SK-N-SH (cell line): ENCODE data around the gene EXPH5. TPM values are rescaled to one million over a fixed set of nuclear protein-coding genes. Genes with fewer than 3 reads are reported as not detected.

Experiments
- CTCF ChIA-PET: fragments of 300-600, 350-600 bp; formaldehyde crosslinking; extraction: SDS; loops from one replicate; lab custom pipeline; 2021; lab: Yijun Ruan, JAX
- POLR2A ChIA-PET: fragments of 350-600 bp; sonication (Branson Sonifier 250); formaldehyde crosslinking; extraction: SDS; loops from one replicate; lab custom pipeline; 2020; ENCODE audit warnings: antibody characterized with exemption, inconsistent platforms; lab: Yijun Ruan, JAX
- DNase-seq: peaks from one replicate; pipeline ENCODE4 v3.0.0; 2012
- H2AFZ ChIP-seq: fragments of 200-600 bp; sonication (generic); 2 replicates; pipeline ENCODE4 v1.8.1; 2016; ENCODE audit warnings: antibody characterized with exemption, mild to moderate bottlenecking, low read depth
- H3F3A ChIP-seq: fragments of 200-600 bp; sonication (generic); replicated peaks from 2 replicates; pipeline ENCODE3; 2016; ENCODE audit warnings: antibody characterized with exemption, mild to moderate bottlenecking; ENCODE audit not compliant: insufficient read depth
- H3K27ac ChIP-seq, 2 experiments: fragments of 200-500 bp in 1 of 2; fragments of 200-600 bp in 1 of 2; sonication (Bioruptor generic) in 1 of 2; sonication (generic), shearing (Covaris generic) in 1 of 2; 2 replicates each; pipeline versions ENCODE4 v1.5.1 to v1.6.1; 2014 to 2016; ENCODE audit warnings: low read depth in 2 of 2, inconsistent platforms in 1 of 2, low read length in 1 of 2, mild to moderate bottlenecking in 1 of 2, mixed read lengths in 1 of 2
- H3K27me3 ChIP-seq: fragments of 200-600 bp; sonication (generic), shearing (Covaris generic); 2 replicates; pipeline ENCODE4 v1.6.1; 2016; ENCODE audit warnings: mixed run types; ENCODE audit not compliant: insufficient read depth
- H3K36me3 ChIP-seq, 2 experiments: fragments of 200-500 bp in 1 of 2; fragments of 200-600 bp in 1 of 2; sonication (Bioruptor generic) in 1 of 2; sonication (generic) in 1 of 2; replicated peaks in 1 of 2; 2 replicates each; pipeline versions ENCODE3 to v1.5.1; 2014 to 2016; ENCODE audit warnings: low read length in 1 of 2, mild to moderate bottlenecking in 1 of 2; ENCODE audit not compliant: insufficient read depth in 2 of 2, control insufficient read depth in 1 of 2
- H3K4me1 ChIP-seq, 2 experiments: fragments of 200-500 bp in 1 of 2; fragments of 200-600 bp in 1 of 2; sonication (Bioruptor generic) in 1 of 2; sonication (generic), shearing (Covaris generic) in 1 of 2; 2 replicates each; pipeline versions ENCODE4 v1.5.1 to v1.6.1; 2014 to 2016; ENCODE audit warnings: low read depth in 1 of 2, low read length in 1 of 2, mixed run types in 1 of 2; ENCODE audit not compliant: insufficient read depth in 2 of 2, control insufficient read depth in 1 of 2
- H3K4me2 ChIP-seq: fragments of 200-600 bp; sonication (generic), shearing (Covaris generic); 2 replicates; pipeline ENCODE4 v1.6.1; 2017; ENCODE audit warnings: mixed run types
- H3K4me3 ChIP-seq, 2 experiments: fragments of 200-500 bp in 1 of 2; fragments of 200-600 bp in 1 of 2; sonication (Bioruptor generic) in 1 of 2; sonication (generic), shearing (Covaris generic) in 1 of 2; 2 replicates each; pipeline versions ENCODE4 v1.5.1 to v1.8.1; 2014 to 2016; ENCODE audit warnings: low read depth in 2 of 2, inconsistent platforms in 1 of 2, low read length in 1 of 2, mild to moderate bottlenecking in 1 of 2, mixed read lengths in 1 of 2, moderate library complexity in 1 of 2
- H3K79me2 ChIP-seq: fragments of 200-600 bp; sonication (generic); 2 replicates; pipeline ENCODE4 v1.8.1; 2017; ENCODE audit warnings: mild to moderate bottlenecking; ENCODE audit not compliant: insufficient read depth
- H3K9ac ChIP-seq: fragments of 200-600 bp; sonication (generic); 2 replicates; pipeline ENCODE4 v1.6.1; 2017; ENCODE audit warnings: mixed run types
- H3K9me2 ChIP-seq: fragments of 200-600 bp; sonication (generic); 2 replicates; pipeline ENCODE4 v1.6.1; 2017; ENCODE audit warnings: mixed run types
- H3K9me3 ChIP-seq: fragments of 200-600 bp; sonication (generic); 2 replicates; pipeline ENCODE4 v1.6.1; 2017; ENCODE audit warnings: mixed run types, mild to moderate bottlenecking, moderate library complexity
- H4K20me1 ChIP-seq: fragments of 200-600 bp; sonication (generic); 2 replicates; pipeline ENCODE4 v1.6.1; 2017; ENCODE audit warnings: mild to moderate bottlenecking, mixed run types; ENCODE audit not compliant: insufficient read depth
- ELF1 ChIP-seq: IDR thresholded peaks from 2 replicates; pipeline ENCODE4 v1.4.0; 2012
- EZH2phosphoT487 ChIP-seq: fragments of 200-600 bp; sonication (generic); IDR thresholded peaks from 2 replicates; pipeline ENCODE4 v1.6.1; 2017; ENCODE audit warnings: low read depth, mixed run types, mild to moderate bottlenecking, antibody characterized with exemption, moderate library complexity, borderline replicate concordance
- MEF2A ChIP-seq: IDR thresholded peaks from 2 replicates; pipeline ENCODE4 v1.4.0; 2012; ENCODE audit warnings: low read depth, borderline replicate concordance
- MXI1 ChIP-seq: IDR thresholded peaks from 2 replicates; pipeline ENCODE4 v1.6.1; 2012; ENCODE audit warnings: mild to moderate bottlenecking, low read depth, low read length, improper control_type of control experiment
- POLR2AphosphoS5 ChIP-seq: IDR thresholded peaks from 2 replicates; pipeline ENCODE4 v1.6.1; 2012; ENCODE audit warnings: low read depth, low read length
- RAD21 ChIP-seq: IDR thresholded peaks from 2 replicates; pipeline ENCODE4 v1.6.1; 2012; ENCODE audit warnings: mild to moderate bottlenecking, low read length
- RCOR1 ChIP-seq: fragments of 150-350 bp; IDR thresholded peaks from 2 replicates; pipeline ENCODE4 v1.6.1; 2017; ENCODE audit warnings: antibody characterized with exemption, low read length
- TAF1 ChIP-seq: IDR thresholded peaks from 2 replicates; pipeline ENCODE4 v1.6.1; 2012; ENCODE audit warnings: low read depth, mild to moderate bottlenecking, low read length, moderate library complexity, borderline replicate concordance
- YY1 ChIP-seq: IDR thresholded peaks from 2 replicates; pipeline ENCODE4 v1.4.0; 2012; ENCODE audit warnings: low read depth, mild to moderate bottlenecking
- WGBS: methylation state at CpG from one replicate; pipeline ENCODE4 v1.1.6; 2017; ENCODE audit warnings: low lambda C conversion rate; 5-methylcytosine and 5-hydroxymethylcytosine counted together
- polyA plus RNA-seq, 3 experiments: library from polyadenylated mRNA; depleted of rRNA; stranded (reverse); fragments of >200 nt; gene quantifications; 2 replicates each; pipeline ENCODE4 v1.2.3, GENCODE V29; 2012
- TF ChIP-seq, protein P1 (sequence below): IDR thresholded peaks from 2 replicates; pipeline ENCODE4 v1.4.0; 2012; ENCODE audit warnings: low read depth, borderline replicate concordance
- TF ChIP-seq, protein P2 (sequence below): IDR thresholded peaks from 2 replicates; pipeline ENCODE4 v1.6.1; 2012; ENCODE audit warnings: mild to moderate bottlenecking, low read depth, low read length, moderate library complexity
- TF ChIP-seq, protein P3 (sequence below): IDR thresholded peaks from 2 replicates; pipeline ENCODE4 v1.4.0; 2012; ENCODE audit warnings: low read depth

EXPH5 gene
- polyA plus RNA-seq, 1 of the 3 experiments (the other 2 are of a cell fraction), result 0.05 TPM

DNA sequence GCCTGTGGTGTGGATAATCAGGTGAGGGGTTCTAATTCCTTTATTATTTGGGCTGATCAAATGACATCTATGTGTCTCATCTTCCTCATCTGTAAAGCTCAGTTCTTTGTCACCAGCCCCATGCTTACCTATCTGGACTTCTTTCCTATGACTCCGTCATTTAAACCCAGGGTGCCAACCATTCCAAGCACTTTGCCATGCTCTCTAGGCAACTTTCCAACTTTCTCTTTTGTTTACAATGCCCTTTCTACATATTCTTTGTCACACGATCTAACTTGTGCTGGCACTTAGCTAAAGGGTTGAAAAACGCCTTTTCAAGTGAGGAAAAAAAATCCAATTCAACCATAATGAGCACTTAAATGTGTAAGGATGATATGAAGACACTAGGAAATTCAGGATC lies 27.9 kb downstream of the EXPH5 start:
- CTCF ChIA-PET, result no interaction called here
- no peak for DNase-seq
- Histone ChIP-seq H3F3A (no peaks in the 10 kb centered on the region), H3K4me3 (no peak overlapping the region), H3K4me2 (no peak overlapping the region), H4K20me1 (no peaks in the 10 kb centered on the region), H3K4me1 (no peaks in the 10 kb centered on the region), H3K9me3 (no peaks in the 10 kb centered on the region), H3K9me2 (no peaks in the 10 kb centered on the region), H3K79me2 (no peaks in the 10 kb centered on the region), H3K27ac (no peak overlapping the region), H2AFZ (no peak overlapping the region), H3K27me3 (no peaks in the 10 kb centered on the region), H3K9ac (no peak overlapping the region), H3K36me3 (no peaks in the 10 kb centered on the region)
- POLR2A ChIA-PET, result no interaction called here
- TF ChIP-seq RAD21 (no peak), MEF2A (no peak), TAF1 (no peak), MXI1 (no peak), ELF1 (no peak)
- TF ChIP-seq, protein P1, sequence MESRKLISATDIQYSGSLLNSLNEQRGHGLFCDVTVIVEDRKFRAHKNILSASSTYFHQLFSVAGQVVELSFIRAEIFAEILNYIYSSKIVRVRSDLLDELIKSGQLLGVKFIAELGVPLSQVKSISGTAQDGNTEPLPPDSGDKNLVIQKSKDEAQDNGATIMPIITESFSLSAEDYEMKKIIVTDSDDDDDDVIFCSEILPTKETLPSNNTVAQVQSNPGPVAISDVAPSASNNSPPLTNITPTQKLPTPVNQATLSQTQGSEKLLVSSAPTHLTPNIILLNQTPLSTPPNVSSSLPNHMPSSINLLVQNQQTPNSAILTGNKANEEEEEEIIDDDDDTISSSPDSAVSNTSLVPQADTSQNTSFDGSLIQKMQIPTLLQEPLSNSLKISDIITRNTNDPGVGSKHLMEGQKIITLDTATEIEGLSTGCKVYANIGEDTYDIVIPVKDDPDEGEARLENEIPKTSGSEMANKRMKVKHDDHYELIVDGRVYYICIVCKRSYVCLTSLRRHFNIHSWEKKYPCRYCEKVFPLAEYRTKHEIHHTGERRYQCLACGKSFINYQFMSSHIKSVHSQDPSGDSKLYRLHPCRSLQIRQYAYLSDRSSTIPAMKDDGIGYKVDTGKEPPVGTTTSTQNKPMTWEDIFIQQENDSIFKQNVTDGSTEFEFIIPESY, result no peak
- TF ChIP-seq, protein P2, sequence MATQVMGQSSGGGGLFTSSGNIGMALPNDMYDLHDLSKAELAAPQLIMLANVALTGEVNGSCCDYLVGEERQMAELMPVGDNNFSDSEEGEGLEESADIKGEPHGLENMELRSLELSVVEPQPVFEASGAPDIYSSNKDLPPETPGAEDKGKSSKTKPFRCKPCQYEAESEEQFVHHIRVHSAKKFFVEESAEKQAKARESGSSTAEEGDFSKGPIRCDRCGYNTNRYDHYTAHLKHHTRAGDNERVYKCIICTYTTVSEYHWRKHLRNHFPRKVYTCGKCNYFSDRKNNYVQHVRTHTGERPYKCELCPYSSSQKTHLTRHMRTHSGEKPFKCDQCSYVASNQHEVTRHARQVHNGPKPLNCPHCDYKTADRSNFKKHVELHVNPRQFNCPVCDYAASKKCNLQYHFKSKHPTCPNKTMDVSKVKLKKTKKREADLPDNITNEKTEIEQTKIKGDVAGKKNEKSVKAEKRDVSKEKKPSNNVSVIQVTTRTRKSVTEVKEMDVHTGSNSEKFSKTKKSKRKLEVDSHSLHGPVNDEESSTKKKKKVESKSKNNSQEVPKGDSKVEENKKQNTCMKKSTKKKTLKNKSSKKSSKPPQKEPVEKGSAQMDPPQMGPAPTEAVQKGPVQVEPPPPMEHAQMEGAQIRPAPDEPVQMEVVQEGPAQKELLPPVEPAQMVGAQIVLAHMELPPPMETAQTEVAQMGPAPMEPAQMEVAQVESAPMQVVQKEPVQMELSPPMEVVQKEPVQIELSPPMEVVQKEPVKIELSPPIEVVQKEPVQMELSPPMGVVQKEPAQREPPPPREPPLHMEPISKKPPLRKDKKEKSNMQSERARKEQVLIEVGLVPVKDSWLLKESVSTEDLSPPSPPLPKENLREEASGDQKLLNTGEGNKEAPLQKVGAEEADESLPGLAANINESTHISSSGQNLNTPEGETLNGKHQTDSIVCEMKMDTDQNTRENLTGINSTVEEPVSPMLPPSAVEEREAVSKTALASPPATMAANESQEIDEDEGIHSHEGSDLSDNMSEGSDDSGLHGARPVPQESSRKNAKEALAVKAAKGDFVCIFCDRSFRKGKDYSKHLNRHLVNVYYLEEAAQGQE, result no peak
- WGBS, result 54% methylated on average over 3 of the region's 3 CpGs

DNA sequence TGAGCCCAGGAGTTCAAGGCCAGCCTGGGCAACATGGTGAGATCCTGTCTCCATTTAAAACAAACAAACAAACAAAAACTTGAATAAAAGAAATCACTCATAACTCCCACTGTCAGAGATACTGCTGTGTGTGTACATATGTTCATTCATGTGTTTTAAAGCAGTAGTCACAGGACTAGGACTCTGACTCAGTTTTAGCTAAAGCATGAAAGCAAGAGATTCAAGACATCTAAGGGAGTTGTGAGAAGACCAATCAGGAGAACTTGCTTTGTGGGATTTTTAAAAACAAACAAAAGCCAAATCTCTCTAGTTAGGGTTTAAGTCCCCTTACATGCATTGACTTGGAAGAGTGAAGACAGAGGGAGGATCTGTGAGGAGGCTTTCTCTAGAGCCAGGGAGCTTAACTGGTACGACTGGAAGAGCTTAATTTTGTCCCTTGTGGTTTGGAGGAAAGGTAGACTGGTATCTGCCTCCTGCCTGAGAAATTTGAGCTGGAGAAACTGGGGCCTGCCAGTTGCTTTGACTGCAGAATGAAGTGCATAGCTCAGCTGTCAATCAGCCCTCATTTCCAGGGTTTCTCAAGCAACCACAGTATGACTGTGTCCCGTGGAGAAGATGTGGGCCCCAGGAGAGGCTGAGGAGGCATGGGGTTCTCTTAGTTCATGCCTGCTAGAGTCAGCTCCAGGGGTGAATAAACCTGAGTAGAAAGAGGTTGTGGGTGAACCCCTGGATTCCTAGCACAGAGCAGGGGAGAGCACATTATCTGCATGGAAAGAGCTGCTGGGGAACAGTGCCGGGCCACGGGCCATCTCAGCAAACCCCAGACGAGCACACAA lies 30.6 kb downstream of the EXPH5 start:
- Histone ChIP-seq H3K9ac (no peak overlapping the region), H4K20me1 (no peaks in the 10 kb centered on the region), H3K27me3 (no peaks in the 10 kb centered on the region), H3K9me2 (no peaks in the 10 kb centered on the region), H3K79me2 (no peaks in the 10 kb centered on the region), H3F3A (no peaks in the 10 kb centered on the region), H3K4me1 (peaks cover 0 to 10% of the 10 kb centered on the region in 2 experiments; a peak in 1 of 4 replicates), H3K27ac (no peak overlapping the region), H3K4me2 (no peak overlapping the region), H3K4me3 (no peak overlapping the region), H2AFZ (no peak overlapping the region), H3K36me3 (no peaks in the 10 kb centered on the region), H3K9me3 (no peaks in the 10 kb centered on the region)
- ChIA-PET CTCF (interaction anchor here (1.2 kb wide), 1 partner anchor 15 kb away, joined by 3 read pairs; no protein-coding TSS in a partner anchor), POLR2A (no interaction called here)
- WGBS, result 76% methylated on average over 5 of the region's 5 CpGs
- DNase-seq, result no peak
- TF ChIP-seq, protein P3, sequence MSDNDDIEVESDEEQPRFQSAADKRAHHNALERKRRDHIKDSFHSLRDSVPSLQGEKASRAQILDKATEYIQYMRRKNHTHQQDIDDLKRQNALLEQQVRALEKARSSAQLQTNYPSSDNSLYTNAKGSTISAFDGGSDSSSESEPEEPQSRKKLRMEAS, result no peak
- TF ChIP-seq, protein P1, result no peak
- TF ChIP-seq EZH2phosphoT487 (no peak), POLR2AphosphoS5 (no peak), MEF2A (no peak), TAF1 (no peak), RCOR1 (no peak), RAD21 (no peak), YY1 (no peak)
- TF ChIP-seq, protein P2, result no peak
